Glomerular visceral epithelial cell (primary cell): ENCODE results near the gene RAB14.

ENCODE experiments used
- DNase-seq: peaks from one replicate; pipeline ENCODE4 v3.0.0-alpha.2; 2016; ENCODE audit errors: extremely low spot score

Gene RAB14

DNA sequence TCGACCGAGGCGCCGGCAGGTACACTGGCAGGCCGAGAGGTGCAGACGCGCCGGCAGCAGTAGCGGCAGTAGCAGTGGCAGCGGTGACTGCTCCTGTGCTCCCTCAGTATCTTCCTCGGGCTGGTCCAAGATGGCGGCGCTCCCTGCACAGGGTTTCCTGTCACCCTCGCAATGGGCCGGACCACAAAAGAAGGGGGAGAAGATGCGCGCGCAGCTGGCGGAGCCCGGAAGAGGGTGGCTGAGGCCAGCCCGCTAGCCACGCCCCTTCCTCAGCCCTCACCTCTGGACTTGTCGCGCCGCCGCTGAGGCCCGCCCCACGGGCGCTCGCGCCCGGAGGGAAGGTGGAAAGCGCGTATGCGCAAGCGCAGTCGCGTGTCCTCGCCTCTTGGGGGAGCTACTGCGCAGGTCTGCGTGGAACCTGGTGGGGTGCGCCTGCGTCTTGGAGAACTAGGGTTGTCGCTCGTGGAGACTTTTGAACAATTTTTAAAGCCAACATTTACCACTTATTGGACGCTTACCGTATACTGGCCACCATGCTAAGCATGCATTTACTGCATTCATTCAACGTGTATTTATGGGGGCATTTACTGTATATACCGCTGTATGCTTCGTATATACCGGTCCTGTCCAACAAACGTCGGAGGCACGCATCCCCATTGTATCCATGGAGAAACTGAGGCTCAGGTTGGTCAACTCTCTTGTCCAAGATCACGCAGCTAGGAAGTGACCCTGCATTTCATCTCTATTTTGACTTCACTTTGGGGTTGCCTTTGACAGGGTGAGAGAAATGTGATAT, at the start of gene RAB14:
Gene RAB14, minus strand, starts transcription at position 132 of the 796 bp plus-strand sequence. CDS start 8,457 bp downstream, outside the sequence.
- peak; percentile 100 for DNase-seq

DNA sequence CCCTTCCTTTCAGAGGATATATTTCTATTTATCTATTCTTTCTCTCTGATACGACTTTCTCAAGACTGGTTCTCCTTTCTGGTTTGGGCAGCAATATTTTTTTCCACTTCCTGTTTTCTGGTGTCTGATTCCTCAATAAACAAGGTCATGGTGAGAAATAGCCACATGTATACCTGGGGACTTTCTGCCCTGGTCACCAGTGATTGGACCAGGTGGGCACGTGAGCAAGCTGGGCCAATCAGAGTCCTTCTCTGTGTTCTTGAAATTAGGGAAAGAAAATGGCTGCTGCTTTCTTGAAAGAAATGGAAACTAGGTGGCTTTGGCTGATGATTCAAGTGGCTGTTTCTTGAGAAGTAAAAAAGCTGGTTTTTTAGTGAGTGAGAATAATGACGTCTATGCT, 47.9 kb upstream of the RAB14 start:
- no peak for DNase-seq

GRCh38 chr9:121246821-121247561, 45.3 kb upstream of the RAB14 start:
- DNase-seq = no peak

- DNase-seq = no peak
These were observed 41.3 kb upstream of the RAB14 start for GRCh38 chr9:121242959-121243346.

GRCh38 chr9:121242219-121242958, 40.7 kb upstream of the RAB14 start:
- no peak for DNase-seq

GRCh38 chr9:121240472-121241135, 38.9 kb upstream of the RAB14 start:
- no peak for DNase-seq

DNA sequence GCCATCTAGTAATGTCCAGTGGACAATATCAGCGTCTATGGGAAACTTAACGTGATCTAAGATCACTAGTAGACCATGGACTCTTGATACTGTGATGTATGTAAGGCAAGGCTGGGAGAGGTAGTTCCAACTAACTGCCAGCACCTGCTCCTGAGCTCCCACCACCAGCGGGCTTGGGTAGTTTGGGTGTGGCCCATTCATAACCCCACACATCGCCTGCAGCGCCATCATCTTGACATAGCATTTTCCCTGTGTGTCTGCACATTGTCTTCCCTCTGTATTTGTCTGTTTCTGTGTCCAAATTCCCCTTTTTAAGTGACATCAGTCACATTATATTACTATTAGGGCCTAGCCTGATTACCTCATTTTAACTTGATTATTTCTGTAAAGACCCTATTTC, 38.2 kb upstream of the RAB14 start:
- no peak for DNase-seq

- DNase-seq = no peak
These were observed 37.4 kb upstream of the RAB14 start for GRCh38 chr9:121239071-121239470.

GRCh38 chr9:121237916-121238315, 36.2 kb upstream of the RAB14 start:
- DNase-seq = no peak

DNA sequence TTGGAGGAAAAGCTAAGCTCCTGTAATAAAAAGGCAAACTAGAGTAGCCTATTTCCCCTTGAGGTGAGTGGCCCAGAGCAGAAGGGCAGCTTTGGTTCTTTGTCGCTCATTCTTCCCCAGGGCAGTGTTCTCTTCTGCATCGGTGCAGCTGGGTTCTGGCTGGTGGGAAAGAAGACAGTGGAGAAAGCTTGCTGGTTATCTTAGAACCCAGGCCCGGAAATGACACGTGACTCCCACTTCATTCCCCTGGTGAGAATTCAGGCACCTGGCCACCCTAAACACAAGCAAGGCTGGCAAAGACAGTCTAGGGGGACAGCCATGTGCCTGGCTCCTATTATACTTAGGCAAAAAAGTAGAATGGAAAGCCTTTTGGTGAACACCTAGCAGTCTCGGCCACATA, 33.8 kb upstream of the RAB14 start:
- no peak for DNase-seq

GRCh38 chr9:121234832-121235161, 33.1 kb upstream of the RAB14 start:
- DNase-seq = no peak

GRCh38 chr9:121233906-121234831, 32.5 kb upstream of the RAB14 start:
- DNase-seq = no peak

DNA sequence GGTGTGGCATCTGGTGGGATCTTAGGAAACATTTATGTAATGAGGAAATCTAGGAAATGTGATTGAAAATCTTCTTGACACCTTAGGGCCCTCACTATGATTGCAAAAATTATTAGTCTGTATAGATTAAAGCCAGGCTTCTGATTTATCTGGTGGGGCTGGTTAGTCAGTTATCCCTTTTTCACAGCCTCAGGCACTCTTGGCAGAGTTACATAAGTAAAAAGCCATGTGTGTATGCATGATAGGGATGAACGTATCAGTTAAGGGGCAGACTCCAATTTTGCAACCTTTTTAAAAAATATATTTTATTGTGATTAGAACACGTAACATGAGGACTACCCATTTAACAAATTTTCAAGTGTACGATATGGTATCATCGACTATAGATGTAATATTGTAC, 30.6 kb upstream of the RAB14 start:
- DNase-seq = no peak

- no peak for DNase-seq
These were observed 28.6 kb upstream of the RAB14 start for GRCh38 chr9:121230256-121230655.

- DNase-seq = no peak
These were observed 26.2 kb upstream of the RAB14 start for GRCh38 chr9:121227862-121228261.

DNA sequence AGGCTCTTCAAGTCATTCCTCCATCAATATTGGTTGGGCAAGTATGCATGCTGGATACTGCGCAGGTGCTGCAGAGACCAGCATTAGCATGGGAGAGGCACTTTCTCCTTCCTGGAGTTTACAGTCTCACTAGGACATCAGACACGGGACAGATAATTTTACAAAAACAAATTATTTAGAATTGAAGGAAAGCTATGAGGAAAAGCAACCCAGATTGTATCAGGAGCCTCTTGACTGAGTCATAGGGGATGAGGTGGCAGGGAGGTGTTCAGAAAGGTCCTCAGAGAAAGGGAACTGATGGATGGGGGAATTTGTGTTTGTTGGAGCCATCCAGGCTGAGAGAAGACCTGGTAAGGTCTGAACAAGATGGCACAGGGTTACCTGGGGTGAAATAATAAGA, 24.5 kb upstream of the RAB14 start:
- DNase-seq = no peak

DNA sequence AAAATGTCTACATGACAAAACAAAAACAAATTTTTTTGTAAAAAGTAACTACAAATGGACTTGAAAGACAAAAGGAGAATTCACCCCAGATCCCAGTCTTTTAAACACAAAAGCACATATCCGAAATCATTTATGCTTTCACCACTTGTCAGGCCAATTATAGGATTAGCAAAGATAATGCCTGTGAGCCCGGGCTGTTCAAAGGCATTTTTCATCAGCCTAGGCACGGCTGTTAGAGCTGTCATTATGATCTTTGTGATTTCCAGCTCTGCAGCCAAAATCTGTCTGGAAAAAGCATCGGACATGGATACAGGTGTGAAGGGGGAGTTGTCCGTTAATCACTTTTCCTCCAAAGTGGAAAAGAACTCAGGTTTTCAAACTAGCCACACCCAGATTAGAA, 23.6 kb upstream of the RAB14 start:
- DNase-seq = no peak

- peak; percentile 45 for DNase-seq
These were observed 21.0 kb upstream of the RAB14 start for GRCh38 chr9:121222524-121223171.

DNA sequence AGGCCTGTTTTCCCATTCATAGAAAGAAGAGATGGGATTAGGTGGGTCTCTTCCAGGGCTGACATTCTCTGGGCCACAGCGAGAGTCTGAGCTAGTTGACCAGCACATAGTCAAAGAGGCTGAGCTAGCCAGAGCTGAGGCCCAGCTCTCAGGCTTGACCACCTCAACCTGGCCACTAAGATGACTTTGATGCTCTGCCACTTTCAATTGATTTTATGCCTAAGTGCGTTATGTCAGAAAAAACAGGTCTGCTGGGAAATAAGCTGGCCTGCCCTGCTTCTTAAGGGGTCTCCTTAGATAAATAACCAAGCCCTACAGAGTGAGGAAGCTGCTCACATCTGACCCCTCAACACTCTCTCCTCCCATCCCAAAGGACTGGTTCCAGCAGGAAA, 20.0 kb upstream of the RAB14 start:
- no peak for DNase-seq

DNA sequence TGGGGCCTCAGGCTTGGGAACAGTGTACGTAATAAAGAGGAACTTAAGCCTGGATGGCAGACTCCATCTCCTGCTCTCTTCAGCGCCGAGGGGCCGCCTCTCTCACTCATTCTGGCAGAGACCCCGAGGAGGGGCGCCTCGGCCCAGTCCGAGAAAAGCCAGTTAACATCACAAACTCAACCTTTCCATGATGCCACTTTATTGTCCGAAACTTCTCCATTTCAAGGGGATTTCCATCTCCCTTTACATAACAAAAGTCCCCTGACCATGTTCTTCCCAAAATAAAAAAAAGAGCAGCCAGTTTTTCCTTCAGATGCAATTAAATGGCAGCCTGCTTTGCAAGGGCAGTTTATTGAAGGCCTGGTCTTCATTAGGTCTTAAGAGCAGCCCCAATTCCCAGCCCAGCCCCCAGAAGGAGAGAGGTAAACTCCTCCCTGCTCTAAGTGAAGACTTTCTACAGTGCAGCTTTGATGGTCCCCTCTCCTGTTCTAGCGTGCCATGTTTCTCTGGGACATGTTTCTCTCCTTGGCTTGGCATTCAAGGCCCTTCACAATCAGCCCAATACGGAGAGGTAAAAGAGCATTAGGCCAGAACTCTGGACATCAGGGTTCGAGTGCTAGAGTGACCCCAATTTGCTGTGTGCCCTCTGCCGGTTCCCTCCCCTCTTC, 19.5 kb upstream of the RAB14 start:
- no peak for DNase-seq
